Germinal center (tissue), 1 donor: ENCODE results near the gene GCNT1.

ENCODE experiments used
- DNase-seq: peaks from one replicate; pipeline ENCODE4 v3.0.0; 2012; ENCODE audit warnings: mixed read lengths, low spot score

GCNT1 gene

GRCh38 chr9:76539180-76539579 is 80.2 kb downstream of the GCNT1 start:
- DNase-seq, result no peak

- no peak for DNase-seq
These were observed 83.4 kb downstream of the GCNT1 start for GRCh38 chr9:76542360-76542759.

DNA sequence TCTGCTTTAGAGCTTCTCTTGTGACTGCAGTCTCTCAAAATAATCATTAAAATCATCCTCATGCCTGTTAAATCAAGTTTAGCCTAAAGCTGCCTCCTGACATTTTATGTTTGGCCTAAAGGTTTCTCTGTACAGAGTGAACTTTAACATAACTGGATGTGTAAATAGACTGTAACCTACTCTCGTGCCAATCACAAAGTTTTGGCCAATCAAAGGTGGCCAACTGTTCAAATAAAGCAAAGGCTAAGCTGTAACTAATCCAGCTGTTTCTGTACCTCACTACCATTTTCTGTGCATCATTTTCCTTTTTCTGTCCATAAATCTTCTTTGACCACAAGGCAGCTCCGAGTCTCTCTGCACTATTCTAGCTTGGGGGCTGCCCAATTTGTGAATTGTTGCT is 86.2 kb downstream of the GCNT1 start:
- DNase-seq, result no peak

DNA sequence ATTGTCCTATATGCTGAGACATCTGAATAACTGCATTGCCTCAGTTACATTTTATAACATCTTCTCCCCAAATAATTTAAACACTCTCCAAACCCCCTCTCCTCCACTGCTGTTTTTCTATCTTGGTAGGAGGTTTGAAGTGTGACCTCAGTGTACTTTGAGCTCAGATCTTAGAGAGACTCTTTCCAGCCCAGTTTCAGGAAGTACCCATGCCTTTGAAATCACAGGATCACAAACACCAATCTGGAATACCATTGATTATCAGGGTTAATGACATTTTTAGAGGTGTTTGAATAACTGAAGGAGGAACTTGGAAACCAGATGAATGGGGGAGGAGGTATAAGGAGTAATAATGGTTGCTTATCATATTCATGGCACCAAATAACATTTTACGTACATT is 93.2 kb downstream of the GCNT1 start:
- DNase-seq, result no peak

- DNase-seq, result no peak
These were observed 93.9 kb downstream of the GCNT1 start for GRCh38 chr9:76552751-76553455.

DNA sequence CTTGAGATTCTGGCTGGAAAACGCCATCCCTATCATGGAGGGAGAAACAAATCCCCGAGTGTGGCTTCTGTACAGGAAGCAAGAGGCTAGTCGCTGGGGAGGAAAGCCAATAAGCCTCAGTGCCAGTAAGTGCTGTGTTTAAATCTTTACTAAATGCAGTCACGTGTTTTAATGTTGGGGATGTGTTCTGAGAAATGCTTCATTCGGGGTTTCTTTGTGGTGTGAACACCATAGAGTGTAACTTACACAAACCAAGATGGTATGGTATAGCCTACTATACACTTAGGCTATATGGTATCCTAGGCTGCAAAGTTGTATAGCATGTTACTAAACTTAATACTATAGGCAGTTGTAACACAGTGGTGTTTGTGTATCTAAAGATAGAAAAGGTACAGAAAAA is 94.7 kb downstream of the GCNT1 start:
- no peak for DNase-seq
